Smooth muscle cell of the brain vasculature (primary cell): ENCODE data around the gene RSPO1.

ENCODE experiments used
- DNase-seq: peaks from one replicate; pipeline ENCODE4 v3.0.0-alpha.2; 2012; ENCODE audit warnings: low read depth, low spot score

Gene RSPO1

DNA sequence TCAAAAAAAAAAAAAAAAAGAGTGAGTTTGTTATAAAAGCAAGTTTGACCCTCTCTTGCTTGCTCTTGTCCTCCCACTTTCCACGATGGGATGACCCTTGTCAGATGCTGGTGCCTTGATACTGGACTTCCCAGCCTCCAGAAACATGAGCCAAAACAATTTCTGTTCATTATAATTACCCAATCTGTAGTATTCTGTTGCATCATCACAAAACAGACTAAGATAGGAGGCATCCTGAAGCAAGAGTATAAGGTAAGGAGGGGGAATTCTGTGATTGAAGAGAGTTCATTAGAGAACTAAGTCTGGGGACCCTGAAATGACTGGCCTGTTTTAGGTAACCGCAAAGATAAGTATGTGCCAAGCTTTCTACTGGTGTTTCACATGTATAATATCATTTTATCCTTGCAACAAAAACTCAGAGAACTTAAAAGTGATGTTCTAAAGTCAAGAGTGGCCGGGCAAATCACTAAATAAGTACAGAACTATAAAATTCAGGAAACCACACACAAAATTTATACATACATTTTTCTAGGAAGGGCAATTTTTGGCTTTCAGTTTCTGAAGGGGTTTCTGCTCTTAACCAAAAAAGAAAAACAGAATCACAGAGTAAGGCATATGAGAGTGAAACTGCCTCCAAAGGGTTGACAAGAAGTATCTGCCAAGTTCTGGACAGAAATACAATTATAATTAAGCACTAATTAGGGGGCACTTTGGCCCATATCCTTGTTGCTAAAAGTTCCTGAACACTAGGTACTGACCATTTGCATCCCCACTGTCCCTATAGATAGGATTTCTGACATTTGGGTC, 64.0 kb downstream of the RSPO1 start:
- DNase-seq = no peak

DNA sequence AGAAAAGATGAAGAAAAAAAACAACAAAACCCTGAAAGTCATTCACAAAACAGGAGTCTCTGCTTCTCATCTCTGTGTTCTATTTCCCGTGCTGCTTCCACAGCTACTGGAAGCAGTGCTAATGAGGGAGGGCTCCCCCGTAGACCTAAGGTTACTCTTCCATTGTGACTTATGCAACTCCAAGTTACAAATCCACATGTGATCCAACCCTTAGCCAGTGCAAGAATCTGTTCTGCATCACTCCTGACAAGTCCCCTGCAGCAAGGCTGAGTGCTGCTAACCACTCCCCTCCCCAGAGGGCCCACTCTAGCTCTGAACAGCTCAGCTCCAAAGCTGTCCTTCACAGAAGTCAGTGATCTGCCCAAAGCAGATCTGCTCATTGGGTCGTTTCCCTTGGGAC, 67.7 kb downstream of the RSPO1 start:
- no peak for DNase-seq

DNA sequence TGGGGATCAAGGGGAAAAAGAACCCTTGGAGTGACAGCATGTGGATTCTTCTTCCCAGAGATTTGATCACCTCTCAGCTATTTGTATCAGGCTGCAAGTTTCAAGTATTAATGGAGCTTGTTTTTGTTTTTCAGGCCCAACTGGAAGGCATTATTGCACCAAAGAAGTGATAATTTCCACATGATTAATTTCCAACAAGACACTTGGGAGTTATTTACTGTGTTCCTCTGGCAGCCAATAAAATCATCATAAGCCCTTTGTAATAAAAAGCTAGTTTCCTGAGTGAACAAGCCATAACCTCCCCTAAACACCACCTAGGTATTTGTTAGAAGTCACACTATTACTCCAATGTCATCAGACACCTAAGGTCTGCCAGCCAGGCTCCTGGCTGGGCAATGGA, 69.8 kb downstream of the RSPO1 start:
- no peak for DNase-seq

DNA sequence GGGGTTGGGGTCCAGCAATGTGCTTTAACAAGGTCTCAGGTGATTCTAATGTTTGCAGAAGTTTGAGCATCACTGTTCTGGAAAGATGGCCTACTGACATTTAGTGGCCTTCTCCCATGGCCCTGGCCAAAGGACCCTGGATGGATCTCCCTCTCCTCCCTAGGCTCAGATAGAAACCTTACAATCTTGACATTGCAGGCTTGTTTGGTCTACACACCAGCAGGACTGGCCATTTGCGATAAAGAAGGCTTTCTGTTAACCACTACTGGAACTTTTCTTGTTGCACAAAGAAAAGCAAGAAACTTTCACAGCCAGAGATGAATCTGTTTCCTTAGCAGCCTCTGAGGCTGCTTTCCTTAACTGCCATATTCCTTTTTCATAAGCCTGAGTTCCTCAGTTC, 71.7 kb downstream of the RSPO1 start:
- no peak for DNase-seq
